Measurements from ENCODE around the gene MARVELD2. TPM values are rescaled to one million over a fixed set of nuclear protein-coding genes. Genes with fewer than 3 reads are reported as not detected.

Gene MARVELD2
- total and polyA plus RNA-seq, 9 of the 15 experiments (the other 6 are each of a cell fraction or from before 2014, with no cell fraction given) = 0.03 to 0.29 (median 0.06) TPM; not detected in 3

DNA sequence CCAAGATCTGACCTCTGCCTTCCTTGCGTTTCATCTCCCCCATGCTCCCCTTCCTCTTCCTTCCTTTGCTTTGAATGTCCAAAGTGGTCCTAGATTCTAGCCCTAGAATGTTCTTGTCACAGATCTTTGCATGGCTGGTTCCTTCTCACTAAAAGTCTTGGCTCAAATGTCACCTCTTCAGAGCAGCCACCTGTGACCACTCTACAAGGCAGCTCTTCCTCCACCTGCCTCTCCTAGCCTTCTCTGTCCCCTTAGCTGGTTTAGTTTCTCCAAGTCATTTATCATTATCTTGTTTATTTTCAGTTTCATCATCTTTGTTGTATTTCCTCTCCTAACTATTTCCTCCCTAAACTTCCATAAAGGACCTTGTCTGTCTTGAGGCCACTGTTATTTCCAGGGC is 70.6 kb downstream of the MARVELD2 start:
- in situ Hi-C loops (cut with MboI) = no loop called here
- H3K4me2 ChIP-seq (ENCODE audit: insufficient read depth, low read length) = no peak overlapping the region
- WGBS (ENCODE audit: insufficient coverage, low coverage, missing lambda C conversion rate) = no CpG with 5 or more reads among the region's 1 CpG
- TF ChIP-seq ZNF316 (IDR thresholded peaks at IDR 0.05) (no peak), POLR2B (IDR thresholded peaks at IDR 0.05; ENCODE audit: low read depth, partially characterized antibody) (no peak), MYC (IDR thresholded peaks at IDR 0.05; ENCODE audit: low read depth, low read length) (no peak), MYC (CRISPR knock-in tag; IDR thresholded peaks at IDR 0.05; ENCODE audit: borderline replicate concordance, low read depth) (no peak), GATAD2B (IDR thresholded peaks at IDR 0.05; ENCODE audit: borderline replicate concordance) (no peak), MEF2A (IDR thresholded peaks at IDR 0.05; ENCODE audit: control insufficient read depth, low read depth, low read length) (no peak), CEBPB (tag; IDR thresholded peaks at IDR 0.05) (no peak), TCF7 (IDR thresholded peaks at IDR 0.05; ENCODE audit: borderline replicate concordance) (no peak), NCOA2 (IDR thresholded peaks at IDR 0.05; ENCODE audit: partially characterized antibody in 2 of 2) (no peak), SMAD2 (IDR thresholded peaks at IDR 0.05; ENCODE audit: low read depth, low read length) (no peak)
- TF ChIP-seq, protein P1, sequence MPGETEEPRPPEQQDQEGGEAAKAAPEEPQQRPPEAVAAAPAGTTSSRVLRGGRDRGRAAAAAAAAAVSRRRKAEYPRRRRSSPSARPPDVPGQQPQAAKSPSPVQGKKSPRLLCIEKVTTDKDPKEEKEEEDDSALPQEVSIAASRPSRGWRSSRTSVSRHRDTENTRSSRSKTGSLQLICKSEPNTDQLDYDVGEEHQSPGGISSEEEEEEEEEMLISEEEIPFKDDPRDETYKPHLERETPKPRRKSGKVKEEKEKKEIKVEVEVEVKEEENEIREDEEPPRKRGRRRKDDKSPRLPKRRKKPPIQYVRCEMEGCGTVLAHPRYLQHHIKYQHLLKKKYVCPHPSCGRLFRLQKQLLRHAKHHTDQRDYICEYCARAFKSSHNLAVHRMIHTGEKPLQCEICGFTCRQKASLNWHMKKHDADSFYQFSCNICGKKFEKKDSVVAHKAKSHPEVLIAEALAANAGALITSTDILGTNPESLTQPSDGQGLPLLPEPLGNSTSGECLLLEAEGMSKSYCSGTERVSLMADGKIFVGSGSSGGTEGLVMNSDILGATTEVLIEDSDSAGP (CRISPR knock-in tag; IDR thresholded peaks at IDR 0.05) = no peak
- TF ChIP-seq, protein P2, sequence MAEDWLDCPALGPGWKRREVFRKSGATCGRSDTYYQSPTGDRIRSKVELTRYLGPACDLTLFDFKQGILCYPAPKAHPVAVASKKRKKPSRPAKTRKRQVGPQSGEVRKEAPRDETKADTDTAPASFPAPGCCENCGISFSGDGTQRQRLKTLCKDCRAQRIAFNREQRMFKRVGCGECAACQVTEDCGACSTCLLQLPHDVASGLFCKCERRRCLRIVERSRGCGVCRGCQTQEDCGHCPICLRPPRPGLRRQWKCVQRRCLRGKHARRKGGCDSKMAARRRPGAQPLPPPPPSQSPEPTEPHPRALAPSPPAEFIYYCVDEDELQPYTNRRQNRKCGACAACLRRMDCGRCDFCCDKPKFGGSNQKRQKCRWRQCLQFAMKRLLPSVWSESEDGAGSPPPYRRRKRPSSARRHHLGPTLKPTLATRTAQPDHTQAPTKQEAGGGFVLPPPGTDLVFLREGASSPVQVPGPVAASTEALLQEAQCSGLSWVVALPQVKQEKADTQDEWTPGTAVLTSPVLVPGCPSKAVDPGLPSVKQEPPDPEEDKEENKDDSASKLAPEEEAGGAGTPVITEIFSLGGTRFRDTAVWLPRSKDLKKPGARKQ (CRISPR knock-in tag; IDR thresholded peaks at IDR 0.05) = no peak
- TF ChIP-seq, protein P3, sequence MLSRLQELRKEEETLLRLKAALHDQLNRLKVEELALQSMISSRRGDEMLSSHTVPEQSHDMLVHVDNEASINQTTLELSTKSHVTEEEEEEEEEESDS (CRISPR knock-in tag; IDR thresholded peaks at IDR 0.05) = no peak

More for the DNA sequence above, 70.6 kb downstream of the MARVELD2 start:
- CTCF ChIA-PET (ENCODE audit: low intra/inter-chr PET ratio) = no interaction called here
- Histone ChIP-seq H4K20me1 (replicated peaks; ENCODE audit: control insufficient read depth, insufficient read depth, low read length) (no peaks in the 10 kb centered on the region), H3K4me1 (replicated peaks in 1 of 2; ENCODE audit: control insufficient read depth in 2 of 2, insufficient read depth in 2 of 2, low read length in 2 of 2) (no peaks in the 10 kb centered on the region), H2AFZ (ENCODE audit: low read depth, low read length) (no peak overlapping the region), H3K36me3 (ENCODE audit: control insufficient read depth, insufficient read depth, low read length) (no peaks in the 10 kb centered on the region), H3K27me3 (ENCODE audit: control insufficient read depth in 2 of 2, insufficient read depth in 2 of 2, low read length in 2 of 2) (peaks cover 37 to 45% of the 10 kb centered on the region in 2 experiments), H3K4me3 (no peak overlapping the region), H3K79me2 (ENCODE audit: control insufficient read depth, insufficient read depth, low read length) (no peaks in the 10 kb centered on the region), H3K9me1 (ENCODE audit: control insufficient read depth, insufficient read depth, low read length) (no peaks in the 10 kb centered on the region), H3K9ac (ENCODE audit: insufficient read depth in 1 of 2, low read depth in 2 of 2, low read length in 2 of 2) (no peak overlapping the region), H3K27ac (ENCODE audit: extremely low read depth, low read depth, low read length) (no peak overlapping the region), H3K9me3 (replicated peaks; ENCODE audit: control insufficient read depth, insufficient read depth, low read depth, low read length) (no peaks in the 10 kb centered on the region)
- no peak for FAIRE-seq
- POLR2A ChIA-PET = no interaction called here
- ATAC-seq = no peak
- intact Hi-C loops (cut with micrococcal nuclease) = no loop called here
- no peak for DNase-seq (ENCODE audit: extremely low read depth in 1 of 4, low spot score in 3 of 4)
- no TSS peak for BruUV-seq (replicated peaks)

All from K562 (cell line).